GM12878 (cell line): Measurements from ENCODE around the gene KCND2.

Experiments used
- CTCF ChIP-seq, 3 experiments: IDR thresholded peaks in 2 of 3; conservative IDR thresholded peaks in 1 of 3; 2 replicates each; pipeline ENCODE4 v1.5.1; 2011; ENCODE audit warnings: low read depth in 3 of 3, low read length in 3 of 3, mild to moderate bottlenecking in 3 of 3, control low read depth in 2 of 3, moderate library complexity in 2 of 3, inconsistent platforms in 1 of 3, mixed read lengths in 1 of 3; ENCODE audit not compliant: control insufficient read depth in 2 of 3, insufficient read depth in 1 of 3; ENCODE audit errors: extremely low read depth in 1 of 3
- ETV6 ChIP-seq, 2 experiments: fragments of 450-650 bp in 1 of 2; IDR thresholded peaks in 1 of 2; conservative IDR thresholded peaks in 1 of 2; 2 replicates each; pipeline ENCODE4 v1.6.1; 2014; ENCODE audit warnings: antibody characterized with exemption in 1 of 2, borderline replicate concordance in 1 of 2, low read depth in 1 of 2, mild to moderate bottlenecking in 1 of 2, moderate library complexity in 1 of 2
- NFIC ChIP-seq: IDR thresholded peaks from 2 replicates; pipeline ENCODE4 v1.6.1; 2012; ENCODE audit warnings: low read depth, mild to moderate bottlenecking, inconsistent platforms, low read length, moderate library complexity
- SREBF1 ChIP-seq: IDR thresholded peaks from 2 replicates; pipeline ENCODE4 v1.6.1; 2012; ENCODE audit warnings: mild to moderate bottlenecking, low read length
- USF2 ChIP-seq: IDR thresholded peaks from 2 replicates; pipeline ENCODE4 v1.6.1; 2011; ENCODE audit warnings: low read depth, low read length, improper control_type of control experiment, borderline replicate concordance

GRCh38 chr7:120717166-120717565 is 444.2 kb downstream of the KCND2 start:
- no peak for TF ChIP-seq USF2
- no peak for TF ChIP-seq ETV6 (conservative IDR thresholded peaks at IDR 0.05 in 1 of 2, IDR thresholded peaks at IDR 0.05 in 1 of 2; ENCODE audit: borderline replicate concordance in 1 of 2, low read depth in 1 of 2)
- TF ChIP-seq SREBF1, result no peak
- no peak for TF ChIP-seq CTCF (IDR thresholded peaks at IDR 0.05 in 2 of 3, conservative IDR thresholded peaks at IDR 0.05 in 1 of 3; ENCODE audit: control insufficient read depth in 2 of 3, extremely low read depth in 1 of 3, insufficient read depth in 1 of 3, low read depth in 3 of 3, low read length in 3 of 3)
- no peak for TF ChIP-seq NFIC
